Fibroblast of the aortic adventitia (primary cell): ENCODE data around the gene ALG12. TPM values are rescaled to one million over a fixed set of nuclear protein-coding genes. Genes with fewer than 3 reads are reported as not detected.
A peak's percentile ranks its signal among the peaks of the same experiment; 100 is the strongest.

Source experiments
- DNase-seq: peaks from one replicate; pipeline ENCODE4 v3.0.0-alpha.2; 2010; ENCODE audit warnings: low read depth
- H3K4me3 ChIP-seq: 2 replicates; pipeline ENCODE4 v1.5.1; 2011; ENCODE audit warnings: low read depth, mild to moderate bottlenecking, control low read depth, low read length, moderate library complexity
- total RNA-seq: library from RNA; depleted of rRNA; stranded (reverse); fragments of >200 nt; gene quantifications from 2 replicates; pipeline ENCODE4 v1.2.3, GENCODE V29; 2012; ENCODE audit warnings: low replicate concordance
- TF ChIP-seq, protein P1 (sequence below): IDR thresholded peaks from 2 replicates; pipeline ENCODE4 v1.5.1; 2011; ENCODE audit warnings: mild to moderate bottlenecking, low read length, control low read depth, inconsistent platforms; ENCODE audit not compliant: insufficient read depth

The ALG12 gene
- total RNA-seq, 1 donor: 19.9 TPM

GRCh38 chr22:49933236-49934159 lies 15.3 kb upstream of the ALG12 start:
- no peak for DNase-seq
- H3K4me3 ChIP-seq: no peak overlapping the region
- TF ChIP-seq, protein P1, sequence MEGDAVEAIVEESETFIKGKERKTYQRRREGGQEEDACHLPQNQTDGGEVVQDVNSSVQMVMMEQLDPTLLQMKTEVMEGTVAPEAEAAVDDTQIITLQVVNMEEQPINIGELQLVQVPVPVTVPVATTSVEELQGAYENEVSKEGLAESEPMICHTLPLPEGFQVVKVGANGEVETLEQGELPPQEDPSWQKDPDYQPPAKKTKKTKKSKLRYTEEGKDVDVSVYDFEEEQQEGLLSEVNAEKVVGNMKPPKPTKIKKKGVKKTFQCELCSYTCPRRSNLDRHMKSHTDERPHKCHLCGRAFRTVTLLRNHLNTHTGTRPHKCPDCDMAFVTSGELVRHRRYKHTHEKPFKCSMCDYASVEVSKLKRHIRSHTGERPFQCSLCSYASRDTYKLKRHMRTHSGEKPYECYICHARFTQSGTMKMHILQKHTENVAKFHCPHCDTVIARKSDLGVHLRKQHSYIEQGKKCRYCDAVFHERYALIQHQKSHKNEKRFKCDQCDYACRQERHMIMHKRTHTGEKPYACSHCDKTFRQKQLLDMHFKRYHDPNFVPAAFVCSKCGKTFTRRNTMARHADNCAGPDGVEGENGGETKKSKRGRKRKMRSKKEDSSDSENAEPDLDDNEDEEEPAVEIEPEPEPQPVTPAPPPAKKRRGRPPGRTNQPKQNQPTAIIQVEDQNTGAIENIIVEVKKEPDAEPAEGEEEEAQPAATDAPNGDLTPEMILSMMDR: no peak

DNA sequence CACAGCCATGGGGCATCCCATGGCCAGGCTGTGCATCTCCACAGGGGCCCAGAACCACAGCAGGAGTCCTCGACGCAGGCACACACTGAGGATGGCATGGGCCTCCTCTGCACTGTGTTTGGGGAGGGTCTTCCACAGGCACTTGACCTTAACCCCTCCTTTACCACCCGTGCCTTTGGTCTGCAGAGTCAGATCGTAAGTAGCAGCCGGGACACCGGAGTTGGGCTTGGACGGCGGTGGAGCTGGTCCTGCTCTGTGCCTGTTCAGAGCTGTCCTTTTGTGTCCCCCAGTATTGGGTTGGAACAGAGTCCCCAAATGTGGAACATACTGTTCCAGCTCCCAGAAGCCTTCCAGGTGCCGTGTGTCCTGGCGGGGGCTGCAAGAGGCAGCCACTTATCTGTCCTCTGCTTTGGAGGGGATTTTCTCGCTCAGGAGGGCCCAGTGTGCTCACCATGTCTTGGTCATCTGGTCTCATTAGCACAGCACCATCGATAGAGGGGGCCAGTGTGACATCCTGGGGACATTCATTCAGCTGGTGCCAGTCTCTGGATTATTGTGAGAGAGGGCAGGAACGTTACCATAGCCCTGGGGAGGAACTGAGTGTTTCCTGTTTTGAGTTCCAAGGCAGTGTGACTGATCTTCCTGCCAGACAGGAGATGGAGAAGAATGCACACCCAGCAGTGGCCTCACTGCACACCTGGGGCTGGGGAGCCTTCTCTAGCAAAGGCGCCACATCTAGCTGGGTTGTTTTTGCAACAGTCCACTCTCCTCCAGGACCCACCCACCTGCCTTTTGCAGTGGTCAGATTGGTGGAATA lies 12.6 kb upstream of the ALG12 start:
- TF ChIP-seq, protein P1: peak; percentile 52
- no peak overlapping the region for H3K4me3 ChIP-seq
- DNase-seq: peak; percentile 68

- TF ChIP-seq, protein P1: no peak
- DNase-seq: no peak
- H3K4me3 ChIP-seq: no peak overlapping the region
Measured at GRCh38 chr22:49929994-49930575, 11.8 kb upstream of the ALG12 start.

DNA sequence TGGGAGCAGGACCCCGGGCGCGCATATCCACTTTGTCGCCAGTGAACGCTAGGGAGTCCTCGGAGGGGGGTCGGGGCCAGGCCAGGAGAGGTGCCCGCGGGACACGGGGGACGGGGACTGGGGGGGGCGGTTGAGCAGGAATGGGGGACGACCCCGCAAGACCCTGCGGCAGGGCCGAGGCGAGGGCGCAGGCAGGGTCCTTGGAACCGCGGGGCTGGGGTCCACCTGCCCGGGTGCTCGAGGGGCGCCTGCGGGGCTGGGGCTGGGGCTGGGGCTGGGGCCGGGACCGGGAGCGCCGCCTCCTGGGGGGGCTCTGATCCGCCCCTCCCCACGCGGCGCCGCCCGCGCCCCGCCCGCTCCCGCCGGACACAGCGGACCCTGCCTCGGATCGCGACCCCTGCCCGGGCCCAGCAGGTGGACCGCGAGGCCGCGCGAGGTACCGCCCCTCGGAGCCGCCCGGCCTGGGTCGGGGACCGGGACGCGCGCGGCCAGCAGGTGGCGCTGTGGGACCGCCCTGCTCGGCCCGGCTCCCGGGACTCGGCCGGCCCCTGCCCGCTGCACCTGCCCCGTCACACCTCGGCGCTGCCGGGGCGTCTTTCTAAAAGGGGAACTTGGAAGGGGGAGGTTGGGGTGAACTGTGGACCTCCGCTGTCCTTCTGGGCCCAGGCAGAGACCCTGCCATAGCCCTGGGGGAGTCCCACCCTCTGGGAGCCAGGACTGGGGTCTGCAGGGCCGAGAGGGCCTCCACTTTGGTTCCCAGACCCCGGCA lies 11.2 kb upstream of the ALG12 start:
- peak; percentile 21 for DNase-seq
- H3K4me3 ChIP-seq: no peak overlapping the region
- TF ChIP-seq, protein P1: peak; percentile 59

GRCh38 chr22:49928555-49929210 lies 10.4 kb upstream of the ALG12 start:
- no peak overlapping the region for H3K4me3 ChIP-seq
- TF ChIP-seq, protein P1: no peak
- no peak for DNase-seq

DNA sequence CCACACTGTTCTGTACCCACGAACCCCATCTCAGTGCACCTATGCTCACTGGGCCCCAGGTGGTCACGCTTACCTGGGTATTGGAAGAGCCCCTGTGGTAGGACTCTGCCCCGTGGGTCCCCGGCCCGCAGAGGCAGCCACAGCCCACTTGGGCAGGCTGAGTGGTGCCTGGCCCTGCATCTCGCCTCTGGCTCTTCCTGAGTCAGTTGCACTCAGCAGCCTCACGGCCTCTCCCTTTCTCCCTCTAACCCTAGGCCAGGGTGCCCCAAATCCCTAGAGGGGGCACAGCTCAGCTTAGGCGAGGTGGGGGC lies 9.9 kb upstream of the ALG12 start:
- no peak for DNase-seq
- no peak overlapping the region for H3K4me3 ChIP-seq
- TF ChIP-seq, protein P1: no peak
